Astrocyte of the spinal cord (primary cell): ENCODE data around the gene BCL3.
A peak's percentile ranks its signal among the peaks of the same experiment; 100 is the strongest.

Experiments
- DNase-seq: peaks from one replicate; pipeline ENCODE4 v3.0.0; 2011; ENCODE audit warnings: low read depth, low spot score
- H3K4me3 ChIP-seq: 2 replicates; pipeline ENCODE4 v1.5.1; 2011; ENCODE audit warnings: low read depth, mild to moderate bottlenecking, low read length, moderate library complexity
- CTCF ChIP-seq: IDR thresholded peaks from 2 replicates; pipeline ENCODE4 v1.5.1; 2012; ENCODE audit warnings: low read depth, mild to moderate bottlenecking, low read length, inconsistent platforms
- in situ Hi-C: cut with HindIII; loops from 2 replicates; pipeline ENCODE4 v1.10.0; 2017; ENCODE audit warnings: low sequenced_read_pairs

The BCL3 gene

DNA sequence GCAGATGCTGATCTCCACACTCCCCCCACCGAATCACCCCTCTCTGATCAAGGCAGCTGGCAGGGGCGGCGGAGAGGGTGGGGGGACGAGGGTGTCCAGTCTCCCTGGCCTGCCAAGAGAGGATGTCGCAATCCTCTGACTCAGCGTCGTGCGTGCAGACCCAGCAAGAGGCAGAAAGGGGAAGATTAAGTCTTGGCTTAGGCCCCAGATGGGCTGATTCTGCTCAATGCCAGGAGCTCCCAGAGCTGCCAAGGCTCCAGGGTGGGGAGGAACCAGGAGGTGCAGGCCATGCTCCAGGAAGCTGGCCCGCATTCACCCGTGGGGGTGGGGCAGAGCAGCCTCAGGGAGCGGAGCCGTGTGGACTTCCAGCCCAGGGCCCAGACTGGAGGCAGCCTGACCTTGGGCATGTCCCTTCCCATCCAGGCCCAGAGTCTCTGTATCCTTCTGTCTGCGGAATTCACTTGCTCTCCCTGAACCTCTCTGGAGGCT lies 6.6 kb upstream of the BCL3 start:
- peak; percentile 98 for DNase-seq
- H3K4me3 ChIP-seq, result no peak overlapping the region
- in situ Hi-C loops, result no loop called here
- TF ChIP-seq CTCF, result no peak

- no peak for DNase-seq
- no peak overlapping the region for H3K4me3 ChIP-seq
- in situ Hi-C loops, result no loop called here
- TF ChIP-seq CTCF, result no peak
Measured at GRCh38 chr19:44742330-44743061, 6.0 kb upstream of the BCL3 start.

- no peak for TF ChIP-seq CTCF
- DNase-seq, result no peak
- no peak overlapping the region for H3K4me3 ChIP-seq
- in situ Hi-C loops, result no loop called here
Measured at GRCh38 chr19:44744871-44745332, 3.6 kb upstream of the BCL3 start.

- no peak for TF ChIP-seq CTCF
- in situ Hi-C loops, result no loop called here
- DNase-seq, result peak; percentile 73
- H3K4me3 ChIP-seq, result no peak overlapping the region
Measured at GRCh38 chr19:44745341-44745831, 3.1 kb upstream of the BCL3 start.

DNA sequence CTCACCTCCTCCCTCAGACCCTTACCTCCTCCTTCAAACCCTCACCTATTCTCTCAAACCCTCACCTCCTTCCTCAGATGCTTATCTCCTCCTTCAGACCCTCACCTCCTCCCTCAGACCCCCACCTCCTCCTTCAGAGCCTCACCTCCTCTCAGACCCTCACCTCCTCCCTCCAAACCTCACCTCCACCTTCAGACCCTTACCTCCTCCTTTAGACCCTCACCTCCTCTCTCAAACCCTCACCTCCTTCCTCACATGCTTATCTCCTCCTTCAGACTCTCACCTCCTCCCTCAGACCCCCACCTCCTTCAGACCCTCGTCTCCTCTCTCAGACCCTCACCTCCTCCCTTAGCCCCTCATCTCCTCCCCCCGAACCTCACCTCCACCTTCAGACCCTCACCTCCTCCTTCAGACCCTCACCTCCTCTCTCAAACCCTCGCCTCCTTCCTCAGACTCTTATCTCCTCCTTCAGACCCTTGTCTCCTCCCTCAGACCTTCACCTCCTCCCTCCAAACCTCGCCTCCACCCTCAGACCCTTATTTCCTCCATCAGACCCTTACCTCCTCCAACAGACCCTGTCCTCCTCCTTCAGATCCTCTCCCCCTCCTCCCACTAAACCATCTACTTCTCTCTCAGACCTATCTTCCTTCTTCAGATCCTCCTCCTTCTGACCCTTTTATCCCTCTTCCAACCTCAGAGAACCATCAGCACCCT lies 2.5 kb upstream of the BCL3 start:
- no peak overlapping the region for H3K4me3 ChIP-seq
- DNase-seq, result no peak
- TF ChIP-seq CTCF, result no peak
- in situ Hi-C loops, result no loop called here

- DNase-seq, result no peak
- H3K4me3 ChIP-seq, result no peak overlapping the region
- TF ChIP-seq CTCF, result no peak
- in situ Hi-C loops, result no loop called here
Measured at GRCh38 chr19:44746616-44746945, 1.9 kb upstream of the BCL3 start.
